K562 (cell line): Measurements from ENCODE around the gene MAPKAPK3. TPM values are rescaled to one million over a fixed set of nuclear protein-coding genes. Genes with fewer than 3 reads are reported as not detected.

Experiments used
- HLTF ChIP-seq: fragments of 450-650 bp; IDR thresholded peaks from 2 replicates; pipeline ENCODE4 v1.6.1; 2016
- NR4A1 ChIP-seq, 2 experiments: fragments of 250-450 bp in 1 of 2; fragments of 450-650 bp in 1 of 2; sonication (Bioruptor Pico) in 1 of 2; IDR thresholded peaks; 2 replicates each; pipeline versions ENCODE4 v1.4.0 to v1.6.1; 2016 to 2020; ENCODE audit warnings: mild to moderate bottlenecking in 2 of 2, missing compliant biosample characterization in 1 of 2, missing genetic modification characterization in 1 of 2, moderate library complexity in 1 of 2
- POLR3G ChIP-seq: IDR thresholded peaks from 2 replicates; pipeline ENCODE4 v1.6.1; 2011; ENCODE audit not compliant: insufficient read length, insufficient replicate concordance; ENCODE audit errors: extremely low read depth
- RNF2 ChIP-seq: sonication (generic); IDR thresholded peaks from 2 replicates; pipeline ENCODE4 v1.6.1; 2016
- TBP ChIP-seq: optimal IDR thresholded peaks from 2 replicates; pipeline ENCODE3; 2011; ENCODE audit warnings: low read depth, low read length, improper control_type of control experiment
- ZNF184 ChIP-seq: sonication (generic); formaldehyde crosslinking; IDR thresholded peaks from 2 replicates; pipeline ENCODE4 v1.5.0; 2020; ENCODE audit warnings: missing genetic modification reagents
- polyA plus RNA-seq, 8 experiments: library from polyadenylated mRNA; depleted of rRNA in 4 of 8; stranded (reverse) in 5 of 8; unstranded in 3 of 8; fragments of >200 nt; fragmentation: Nextera tagmentation in 2 of 8; fragmentation: Illumina TruSeq in 1 of 8; extraction: Ambion mirVana in 2 of 8; extraction: Trizol in 1 of 8; gene quantifications; 2 replicates each; pipeline versions ENCODE4 v1.2.1 to v1.2.3, GENCODE V29; 2011 to 2014; ENCODE audit warnings: inconsistent platforms in 1 of 8, missing spikeins in 1 of 8
- total RNA-seq, 7 experiments: library from RNA; depleted of rRNA in 6 of 7; stranded (reverse); fragments of >200 nt in 6 of 7; fragmentation: Illumina TruSeq in 2 of 7; extraction: Trizol in 2 of 7; gene quantifications; 2 replicates each; pipeline versions ENCODE4 v1.2.1 to v1.2.3, GENCODE V29; 2011 to 2021; ENCODE audit warnings: low replicate concordance in 1 of 7
- TF ChIP-seq, protein P1 (sequence below): fragments of 200-800 bp; sonication (Bioruptor generic); IDR thresholded peaks from 2 replicates; pipeline ENCODE4 v1.6.1; 2016; ENCODE audit warnings: missing genetic modification characterization, missing compliant biosample characterization
- TF ChIP-seq, protein P2 (sequence below): fragments of 450-650 bp; IDR thresholded peaks from 2 replicates; pipeline ENCODE4 v1.6.1; 2017; ENCODE audit warnings: mild to moderate bottlenecking, moderate library complexity
- TF ChIP-seq, protein P3 (sequence below): fragments of 250-450 bp; sonication (Bioruptor Pico); IDR thresholded peaks from 2 replicates; pipeline ENCODE4 v1.4.0; 2020; ENCODE audit warnings: borderline replicate concordance
- TF ChIP-seq, protein P4 (sequence below): fragments of 250-450 bp; sonication (Bioruptor Pico); IDR thresholded peaks from 2 replicates; pipeline ENCODE4 v1.8.0; 2021; ENCODE audit warnings: moderate library complexity, mild to moderate bottlenecking, inconsistent platforms
- TF ChIP-seq, protein P5 (sequence below): fragments of 250-450 bp; sonication (Bioruptor Pico); IDR thresholded peaks from 2 replicates; pipeline ENCODE4 v1.8.0; 2021; ENCODE audit warnings: mild to moderate bottlenecking, moderate library complexity
- TF ChIP-seq, protein P6 (sequence below): sonication (generic); formaldehyde crosslinking; IDR thresholded peaks from 2 replicates; pipeline ENCODE4 v1.8.0; 2022; ENCODE audit warnings: mild to moderate bottlenecking, missing genetic modification reagents, borderline replicate concordance

Gene MAPKAPK3
- total and polyA plus RNA-seq, 9 of the 15 experiments (the other 6 are each of a cell fraction or from before 2014, with no cell fraction given): 8.0 to 56.4 (median 41.2) TPM

DNA sequence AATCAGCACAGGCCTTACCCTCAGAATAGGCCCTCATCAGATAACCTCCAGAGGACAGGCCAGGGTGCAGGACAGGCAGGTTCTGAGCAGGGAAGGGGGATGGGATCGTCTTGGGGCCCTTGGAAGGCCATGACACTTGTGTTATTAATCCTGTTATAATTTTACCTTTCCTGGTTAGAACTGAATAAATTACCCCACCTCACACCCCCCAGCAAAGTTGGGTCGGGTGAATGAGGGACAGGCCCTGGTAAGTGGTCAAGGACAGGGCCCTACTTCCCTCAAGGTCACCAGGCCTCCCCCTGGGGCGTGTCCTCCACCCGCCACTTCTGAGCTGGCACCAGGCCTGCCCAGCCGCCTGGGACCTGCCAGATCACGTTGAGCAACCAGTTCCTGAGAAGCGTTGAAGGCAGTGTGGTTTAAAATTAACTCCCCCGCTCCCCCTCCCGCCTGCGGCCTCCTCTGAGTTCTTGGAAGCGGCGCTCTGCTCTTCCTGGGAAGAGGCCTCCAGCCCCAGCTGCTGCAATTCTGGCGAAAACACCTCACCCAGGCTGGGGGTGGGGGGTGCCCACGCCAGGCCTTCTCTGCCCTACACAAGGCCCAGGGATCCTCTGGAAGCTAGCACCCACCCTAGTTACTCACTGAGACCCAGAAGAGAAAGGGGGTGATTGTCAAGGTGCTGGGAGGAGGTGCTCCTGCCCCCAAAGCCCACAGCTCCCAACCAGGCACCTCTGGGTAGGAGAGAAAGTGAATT is 15.9 kb upstream of the MAPKAPK3 start (continued):
- TF ChIP-seq, protein P1, sequence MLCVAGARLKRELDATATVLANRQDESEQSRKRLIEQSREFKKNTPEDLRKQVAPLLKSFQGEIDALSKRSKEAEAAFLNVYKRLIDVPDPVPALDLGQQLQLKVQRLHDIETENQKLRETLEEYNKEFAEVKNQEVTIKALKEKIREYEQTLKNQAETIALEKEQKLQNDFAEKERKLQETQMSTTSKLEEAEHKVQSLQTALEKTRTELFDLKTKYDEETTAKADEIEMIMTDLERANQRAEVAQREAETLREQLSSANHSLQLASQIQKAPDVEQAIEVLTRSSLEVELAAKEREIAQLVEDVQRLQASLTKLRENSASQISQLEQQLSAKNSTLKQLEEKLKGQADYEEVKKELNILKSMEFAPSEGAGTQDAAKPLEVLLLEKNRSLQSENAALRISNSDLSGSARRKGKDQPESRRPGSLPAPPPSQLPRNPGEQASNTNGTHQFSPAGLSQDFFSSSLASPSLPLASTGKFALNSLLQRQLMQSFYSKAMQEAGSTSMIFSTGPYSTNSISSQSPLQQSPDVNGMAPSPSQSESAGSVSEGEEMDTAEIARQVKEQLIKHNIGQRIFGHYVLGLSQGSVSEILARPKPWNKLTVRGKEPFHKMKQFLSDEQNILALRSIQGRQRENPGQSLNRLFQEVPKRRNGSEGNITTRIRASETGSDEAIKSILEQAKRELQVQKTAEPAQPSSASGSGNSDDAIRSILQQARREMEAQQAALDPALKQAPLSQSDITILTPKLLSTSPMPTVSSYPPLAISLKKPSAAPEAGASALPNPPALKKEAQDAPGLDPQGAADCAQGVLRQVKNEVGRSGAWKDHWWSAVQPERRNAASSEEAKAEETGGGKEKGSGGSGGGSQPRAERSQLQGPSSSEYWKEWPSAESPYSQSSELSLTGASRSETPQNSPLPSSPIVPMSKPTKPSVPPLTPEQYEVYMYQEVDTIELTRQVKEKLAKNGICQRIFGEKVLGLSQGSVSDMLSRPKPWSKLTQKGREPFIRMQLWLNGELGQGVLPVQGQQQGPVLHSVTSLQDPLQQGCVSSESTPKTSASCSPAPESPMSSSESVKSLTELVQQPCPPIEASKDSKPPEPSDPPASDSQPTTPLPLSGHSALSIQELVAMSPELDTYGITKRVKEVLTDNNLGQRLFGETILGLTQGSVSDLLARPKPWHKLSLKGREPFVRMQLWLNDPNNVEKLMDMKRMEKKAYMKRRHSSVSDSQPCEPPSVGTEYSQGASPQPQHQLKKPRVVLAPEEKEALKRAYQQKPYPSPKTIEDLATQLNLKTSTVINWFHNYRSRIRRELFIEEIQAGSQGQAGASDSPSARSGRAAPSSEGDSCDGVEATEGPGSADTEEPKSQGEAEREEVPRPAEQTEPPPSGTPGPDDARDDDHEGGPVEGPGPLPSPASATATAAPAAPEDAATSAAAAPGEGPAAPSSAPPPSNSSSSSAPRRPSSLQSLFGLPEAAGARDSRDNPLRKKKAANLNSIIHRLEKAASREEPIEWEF (CRISPR knock-in tag): no peak; the same call in 1 of the 2 replicates
- TF ChIP-seq TBP: peak; percentile 58
- no peak for TF ChIP-seq POLR3G
- no peak for TF ChIP-seq ZNF184
- TF ChIP-seq, protein P2, sequence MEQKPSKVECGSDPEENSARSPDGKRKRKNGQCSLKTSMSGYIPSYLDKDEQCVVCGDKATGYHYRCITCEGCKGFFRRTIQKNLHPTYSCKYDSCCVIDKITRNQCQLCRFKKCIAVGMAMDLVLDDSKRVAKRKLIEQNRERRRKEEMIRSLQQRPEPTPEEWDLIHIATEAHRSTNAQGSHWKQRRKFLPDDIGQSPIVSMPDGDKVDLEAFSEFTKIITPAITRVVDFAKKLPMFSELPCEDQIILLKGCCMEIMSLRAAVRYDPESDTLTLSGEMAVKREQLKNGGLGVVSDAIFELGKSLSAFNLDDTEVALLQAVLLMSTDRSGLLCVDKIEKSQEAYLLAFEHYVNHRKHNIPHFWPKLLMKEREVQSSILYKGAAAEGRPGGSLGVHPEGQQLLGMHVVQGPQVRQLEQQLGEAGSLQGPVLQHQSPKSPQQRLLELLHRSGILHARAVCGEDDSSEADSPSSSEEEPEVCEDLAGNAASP: no peak
- no peak for TF ChIP-seq HLTF
- TF ChIP-seq NR4A1 (CRISPR knock-in tag; IDR thresholded peaks at IDR 0.05): no peak; the same call in 1 of the 2 replicates
- no peak for TF ChIP-seq NR4A1 (tag; IDR thresholded peaks at IDR 0.05)
- TF ChIP-seq, protein P3, sequence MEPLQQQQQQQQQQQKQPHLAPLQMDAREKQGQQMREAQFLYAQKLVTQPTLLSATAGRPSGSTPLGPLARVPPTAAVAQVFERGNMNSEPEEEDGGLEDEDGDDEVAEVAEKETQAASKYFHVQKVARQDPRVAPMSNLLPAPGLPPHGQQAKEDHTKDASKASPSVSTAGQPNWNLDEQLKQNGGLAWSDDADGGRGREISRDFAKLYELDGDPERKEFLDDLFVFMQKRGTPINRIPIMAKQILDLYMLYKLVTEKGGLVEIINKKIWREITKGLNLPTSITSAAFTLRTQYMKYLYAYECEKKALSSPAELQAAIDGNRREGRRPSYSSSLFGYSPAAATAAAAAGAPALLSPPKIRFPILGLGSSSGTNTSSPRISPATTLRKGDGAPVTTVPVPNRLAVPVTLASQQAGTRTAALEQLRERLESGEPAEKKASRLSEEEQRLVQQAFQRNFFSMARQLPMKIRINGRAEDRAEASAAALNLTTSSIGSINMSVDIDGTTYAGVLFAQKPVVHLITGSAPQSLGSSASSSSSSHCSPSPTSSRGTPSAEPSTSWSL (CRISPR knock-in tag): no peak
- TF ChIP-seq, protein P4, sequence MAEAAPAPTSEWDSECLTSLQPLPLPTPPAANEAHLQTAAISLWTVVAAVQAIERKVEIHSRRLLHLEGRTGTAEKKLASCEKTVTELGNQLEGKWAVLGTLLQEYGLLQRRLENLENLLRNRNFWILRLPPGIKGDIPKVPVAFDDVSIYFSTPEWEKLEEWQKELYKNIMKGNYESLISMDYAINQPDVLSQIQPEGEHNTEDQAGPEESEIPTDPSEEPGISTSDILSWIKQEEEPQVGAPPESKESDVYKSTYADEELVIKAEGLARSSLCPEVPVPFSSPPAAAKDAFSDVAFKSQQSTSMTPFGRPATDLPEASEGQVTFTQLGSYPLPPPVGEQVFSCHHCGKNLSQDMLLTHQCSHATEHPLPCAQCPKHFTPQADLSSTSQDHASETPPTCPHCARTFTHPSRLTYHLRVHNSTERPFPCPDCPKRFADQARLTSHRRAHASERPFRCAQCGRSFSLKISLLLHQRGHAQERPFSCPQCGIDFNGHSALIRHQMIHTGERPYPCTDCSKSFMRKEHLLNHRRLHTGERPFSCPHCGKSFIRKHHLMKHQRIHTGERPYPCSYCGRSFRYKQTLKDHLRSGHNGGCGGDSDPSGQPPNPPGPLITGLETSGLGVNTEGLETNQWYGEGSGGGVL (CRISPR knock-in tag): no peak
- TF ChIP-seq, protein P5, sequence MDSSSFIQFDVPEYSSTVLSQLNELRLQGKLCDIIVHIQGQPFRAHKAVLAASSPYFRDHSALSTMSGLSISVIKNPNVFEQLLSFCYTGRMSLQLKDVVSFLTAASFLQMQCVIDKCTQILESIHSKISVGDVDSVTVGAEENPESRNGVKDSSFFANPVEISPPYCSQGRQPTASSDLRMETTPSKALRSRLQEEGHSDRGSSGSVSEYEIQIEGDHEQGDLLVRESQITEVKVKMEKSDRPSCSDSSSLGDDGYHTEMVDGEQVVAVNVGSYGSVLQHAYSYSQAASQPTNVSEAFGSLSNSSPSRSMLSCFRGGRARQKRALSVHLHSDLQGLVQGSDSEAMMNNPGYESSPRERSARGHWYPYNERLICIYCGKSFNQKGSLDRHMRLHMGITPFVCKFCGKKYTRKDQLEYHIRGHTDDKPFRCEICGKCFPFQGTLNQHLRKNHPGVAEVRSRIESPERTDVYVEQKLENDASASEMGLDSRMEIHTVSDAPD (CRISPR knock-in tag): no peak
- peak; percentile 75; the same call in 1 of the 2 replicates for TF ChIP-seq RNF2
- TF ChIP-seq, protein P6, sequence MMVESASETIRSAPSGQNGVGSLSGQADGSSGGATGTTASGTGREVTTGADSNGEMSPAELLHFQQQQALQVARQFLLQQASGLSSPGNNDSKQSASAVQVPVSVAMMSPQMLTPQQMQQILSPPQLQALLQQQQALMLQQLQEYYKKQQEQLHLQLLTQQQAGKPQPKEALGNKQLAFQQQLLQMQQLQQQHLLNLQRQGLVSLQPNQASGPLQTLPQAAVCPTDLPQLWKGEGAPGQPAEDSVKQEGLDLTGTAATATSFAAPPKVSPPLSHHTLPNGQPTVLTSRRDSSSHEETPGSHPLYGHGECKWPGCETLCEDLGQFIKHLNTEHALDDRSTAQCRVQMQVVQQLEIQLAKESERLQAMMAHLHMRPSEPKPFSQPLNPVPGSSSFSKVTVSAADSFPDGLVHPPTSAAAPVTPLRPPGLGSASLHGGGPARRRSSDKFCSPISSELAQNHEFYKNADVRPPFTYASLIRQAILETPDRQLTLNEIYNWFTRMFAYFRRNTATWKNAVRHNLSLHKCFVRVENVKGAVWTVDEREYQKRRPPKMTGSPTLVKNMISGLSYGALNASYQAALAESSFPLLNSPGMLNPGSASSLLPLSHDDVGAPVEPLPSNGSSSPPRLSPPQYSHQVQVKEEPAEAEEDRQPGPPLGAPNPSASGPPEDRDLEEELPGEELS (CRISPR knock-in tag): no peak
